Measurements from ENCODE around the gene PBX3. TPM values are rescaled to one million over a fixed set of nuclear protein-coding genes. Genes with fewer than 3 reads are reported as not detected.

Gene PBX3
- total and polyA plus RNA-seq, 2 of the 13 experiments (the other 11 are each of a cell fraction or from before 2014, with no cell fraction given), result 6.0 to 11.2 TPM

- TF ChIP-seq USF2 (IDR thresholded peaks at IDR 0.05; ENCODE audit: low read depth, low read length) (no peak), USF2 (CRISPR knock-in tag; IDR thresholded peaks at IDR 0.05; ENCODE audit: borderline replicate concordance) (no peak), HIC2 (CRISPR knock-in tag; IDR thresholded peaks at IDR 0.05; ENCODE audit: low read depth) (no peak), ZNF232 (CRISPR knock-in tag; IDR thresholded peaks at IDR 0.05; ENCODE audit: borderline replicate concordance) (no peak), SPEN (CRISPR knock-in tag; IDR thresholded peaks at IDR 0.05; ENCODE audit: low read depth) (peak; percentile 47; the same call in 1 of the 2 replicates), ZNF770 (CRISPR knock-in tag; IDR thresholded peaks at IDR 0.05) (no peak), ZNF816 (CRISPR knock-in tag; IDR thresholded peaks at IDR 0.05; ENCODE audit: borderline replicate concordance) (no peak), HMG20A (CRISPR knock-in tag; IDR thresholded peaks at IDR 0.05; ENCODE audit: borderline replicate concordance) (no peak), CCDC6 (CRISPR knock-in tag; IDR thresholded peaks at IDR 0.05) (no peak), MTERF4 (CRISPR knock-in tag; IDR thresholded peaks at IDR 0.05) (no peak; the same call in 1 of the 2 replicates), ZNF33A (CRISPR knock-in tag; IDR thresholded peaks at IDR 0.05; ENCODE audit: borderline replicate concordance) (no peak), MED8 (CRISPR knock-in tag; IDR thresholded peaks at IDR 0.05; ENCODE audit: insufficient replicate concordance) (no peak), ADNP (CRISPR knock-in tag; IDR thresholded peaks at IDR 0.05) (no peak), FOSL2 (CRISPR knock-in tag; IDR thresholded peaks at IDR 0.05) (no peak), GATAD2A (CRISPR knock-in tag; IDR thresholded peaks at IDR 0.05) (0 out of 2 replicates have a peak, but pooled peaks have one; percentile 21), MED1 (CRISPR knock-in tag; IDR thresholded peaks at IDR 0.05) (peak; percentile 31), ETV6 (CRISPR knock-in tag; conservative IDR thresholded peaks at IDR 0.05) (no peak; the same call in 1 of the 2 replicates), NAIF1 (CRISPR knock-in tag; IDR thresholded peaks at IDR 0.05; ENCODE audit: borderline replicate concordance) (0 out of 2 replicates have a peak, but pooled peaks have one; percentile 43), ZNF335 (CRISPR knock-in tag; IDR thresholded peaks at IDR 0.05) (no peak), ZNF12 (CRISPR knock-in tag; IDR thresholded peaks at IDR 0.05) (no peak)
Measured at GRCh38 chr9:125706651-125707471, 40.3 kb upstream of the PBX3 start, which contains the start of gene MAPKAP1 (continued).

Measured in HepG2 (cell line).